Stimulated activated CD4-positive, alpha-beta T cell treated with anti-CD3 and anti-CD28 coated beads, Interleukin-15, amount 100 ng/mL, for 48 hours (primary cell): ENCODE measurements around the gene DQX1.

Source experiments
- DNase-seq, 2 donors: peaks; one replicate each; pipeline ENCODE4 v3.0.0-alpha.2; 2020; ENCODE audit warnings: low read depth in 2 of 2

DQX1 gene

DNA sequence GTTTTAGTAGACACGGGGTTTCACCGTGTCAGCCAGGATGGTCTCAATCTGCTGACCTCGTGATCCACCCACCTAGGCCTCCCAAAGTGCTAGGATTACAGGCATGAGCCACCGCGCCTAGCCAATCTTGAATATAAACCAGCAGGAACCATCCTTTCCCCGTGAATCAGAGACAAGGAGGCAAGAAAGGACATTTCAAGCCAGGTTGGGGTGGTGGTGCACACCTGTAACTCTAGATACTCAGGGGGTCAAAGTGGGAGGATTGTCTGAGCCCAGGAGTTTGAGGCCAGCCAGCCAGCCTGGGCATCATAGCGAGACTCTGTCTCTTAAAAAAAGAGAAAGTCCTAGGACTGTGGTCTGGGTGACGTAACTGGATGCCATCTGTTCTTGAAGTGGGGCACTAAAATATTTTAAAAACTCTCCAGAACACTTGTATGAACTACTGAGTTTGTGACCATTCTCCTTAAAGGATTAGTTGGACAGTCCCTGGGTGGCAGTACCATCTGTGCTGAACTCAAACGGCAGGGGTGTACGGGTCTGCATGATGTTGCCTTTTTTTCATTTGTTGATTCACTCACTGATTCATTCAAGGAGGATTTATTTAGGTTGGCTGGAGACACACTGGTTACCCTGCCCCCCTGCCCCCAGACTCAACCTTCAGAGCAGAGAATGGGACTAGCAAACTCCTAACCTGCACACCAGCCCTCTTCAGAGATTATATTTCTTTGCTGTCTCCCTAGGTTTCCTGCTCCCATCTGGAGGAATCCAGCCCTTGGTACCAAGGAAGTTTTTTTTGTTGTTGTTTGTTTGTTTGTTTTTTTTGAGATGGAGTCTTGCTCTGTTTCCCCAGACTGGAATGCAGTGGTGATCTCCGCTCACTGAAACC, 14.7 kb downstream of the DQX1 start:
- DNase-seq, result no peak

GRCh38 chr2:74510272-74510671, 15.8 kb downstream of the DQX1 start:
- DNase-seq, result no peak

DNA sequence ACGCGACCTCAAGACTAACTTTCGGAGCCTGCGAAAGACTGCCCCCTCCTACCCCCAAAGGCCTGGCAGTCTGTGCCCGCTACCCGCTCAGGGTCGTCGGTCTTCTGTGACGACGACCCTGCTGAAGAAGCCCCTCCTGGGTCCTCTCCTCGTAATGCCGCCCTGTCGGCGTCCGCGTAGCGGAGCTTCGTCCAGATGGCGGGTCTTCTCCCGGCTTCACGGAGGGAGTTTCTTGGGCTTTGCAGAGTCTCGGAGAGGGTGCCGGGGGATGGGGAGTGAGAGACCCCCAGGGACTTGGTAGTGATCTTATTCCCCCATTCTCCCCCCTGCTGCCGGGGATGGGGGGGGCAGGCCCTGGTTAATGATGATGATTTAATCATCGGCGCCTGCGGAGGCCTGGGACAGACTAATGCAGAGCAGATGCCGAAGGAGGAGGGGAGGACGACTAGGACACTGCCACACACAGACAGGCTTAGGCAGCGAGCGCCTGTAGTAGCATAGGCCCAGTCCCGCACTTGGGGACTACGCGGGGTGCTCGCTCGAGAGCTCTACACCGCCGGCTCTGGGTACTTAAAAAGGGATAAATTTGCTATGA, 18.0 kb downstream of the DQX1 start:
- DNase-seq, result no peak

DNA sequence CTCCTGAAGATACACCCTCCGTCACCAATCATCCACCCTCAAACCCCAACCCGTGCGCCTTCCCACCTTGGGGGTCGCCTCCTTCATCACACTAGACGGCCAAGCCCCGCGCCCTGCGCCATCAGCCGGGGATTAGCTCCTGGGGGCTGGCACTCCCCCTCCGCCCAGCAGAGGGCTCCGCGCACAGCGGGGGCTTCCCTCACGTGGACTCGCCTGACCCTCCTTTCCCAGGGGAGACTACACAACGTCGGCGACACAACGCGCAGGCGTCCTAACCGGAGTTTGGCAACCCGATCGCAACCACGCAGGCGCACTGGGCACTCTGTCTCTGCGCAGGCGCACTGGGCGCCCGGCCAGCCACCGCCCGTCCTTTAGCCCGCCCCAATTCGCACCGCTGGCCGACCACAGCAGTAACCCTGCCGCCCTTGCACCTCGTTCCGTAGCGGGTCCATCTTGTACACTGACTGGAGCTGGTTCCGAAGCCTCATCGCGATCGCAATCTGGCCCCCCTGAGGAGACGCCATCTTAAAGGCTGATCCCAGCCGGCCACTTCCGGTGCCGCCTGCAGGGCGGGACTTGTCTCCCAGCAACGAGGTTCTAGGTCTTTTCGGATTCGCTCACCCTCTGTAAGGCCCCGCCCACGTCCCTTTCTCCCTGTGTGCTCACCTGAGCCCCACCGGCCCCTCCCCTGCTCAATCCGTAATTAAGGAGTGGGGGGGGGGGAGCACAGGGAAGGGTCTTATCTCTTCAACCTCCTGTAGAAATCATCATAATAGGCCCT, 18.7 kb downstream of the DQX1 start, which contains the start of gene PCGF1:
Gene PCGF1 (minus strand): TSS at position 551 of the 781 bp plus-strand sequence. CDS start 27 bp downstream, at position 524.
- DNase-seq, result peak; percentile 96 to 99

- no peak for DNase-seq
Measured at GRCh38 chr2:74505448-74506246, 20.4 kb downstream of the DQX1 start.

DNA sequence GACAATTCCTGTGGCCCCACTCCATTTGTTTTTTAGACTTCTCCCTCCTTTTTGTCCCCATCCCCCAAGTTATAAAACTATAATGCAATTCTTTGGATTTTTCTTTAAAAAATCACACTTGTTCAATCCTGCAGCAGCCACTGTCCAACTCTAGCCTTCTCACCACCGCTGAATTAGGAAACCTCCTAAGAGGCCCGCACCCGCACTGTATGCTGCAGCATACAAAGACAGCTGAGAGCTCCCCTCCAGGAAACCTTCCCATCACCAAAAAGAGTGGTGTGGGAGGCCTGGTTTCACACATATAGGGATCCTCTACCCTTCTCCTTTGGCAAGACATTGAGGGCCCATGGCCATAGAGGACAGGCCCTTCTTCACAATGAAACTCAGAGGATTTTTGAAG, 21.4 kb downstream of the DQX1 start:
- DNase-seq, result no peak

DNA sequence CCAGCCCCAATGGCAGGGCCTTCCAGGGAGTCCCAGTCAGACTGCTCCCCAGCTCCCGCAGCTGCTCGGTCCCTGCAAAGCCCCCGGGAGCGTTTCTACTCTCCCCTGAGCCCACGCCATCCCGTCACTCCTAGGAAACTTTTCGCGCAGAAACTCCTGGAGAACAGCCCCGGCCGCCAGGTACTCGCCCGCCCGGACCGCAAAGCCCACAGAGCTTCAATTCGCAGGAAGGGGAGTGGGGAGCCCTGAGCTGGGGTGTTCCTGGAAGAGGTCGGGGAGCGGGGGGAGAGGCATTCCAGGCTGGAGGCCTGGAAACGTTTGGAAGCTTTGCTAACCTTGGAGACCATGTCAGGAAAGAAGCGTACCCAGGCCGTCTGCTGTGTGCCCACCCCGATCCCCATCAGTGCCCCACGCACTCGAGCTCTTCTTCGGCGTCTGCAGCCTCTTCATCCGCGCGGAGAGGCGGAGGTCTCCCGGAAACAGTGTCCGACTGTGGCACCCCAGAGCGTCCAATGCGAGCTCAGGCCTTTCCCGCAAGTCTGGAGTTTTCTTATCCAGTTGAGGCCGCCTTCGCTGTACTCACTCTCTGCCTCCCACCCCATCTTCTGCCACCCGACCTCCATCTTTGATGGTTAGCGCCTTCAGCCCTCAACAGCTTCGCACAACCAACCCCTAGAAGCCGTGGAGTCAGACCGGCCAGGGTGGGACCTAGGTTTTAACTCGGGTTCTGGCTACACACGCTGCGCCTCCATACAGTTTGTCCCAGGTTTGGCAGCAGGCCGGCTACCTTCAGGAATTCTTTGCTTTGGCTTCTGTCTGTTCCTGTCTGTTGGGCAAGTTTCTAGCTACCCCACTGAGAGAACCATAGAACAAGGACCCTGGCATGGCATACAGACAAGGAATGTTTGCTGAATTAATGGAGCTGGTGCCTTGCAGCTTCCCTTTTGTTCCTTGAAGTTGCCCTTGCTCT, 22.2 kb downstream of the DQX1 start:
- no peak for DNase-seq

DNA sequence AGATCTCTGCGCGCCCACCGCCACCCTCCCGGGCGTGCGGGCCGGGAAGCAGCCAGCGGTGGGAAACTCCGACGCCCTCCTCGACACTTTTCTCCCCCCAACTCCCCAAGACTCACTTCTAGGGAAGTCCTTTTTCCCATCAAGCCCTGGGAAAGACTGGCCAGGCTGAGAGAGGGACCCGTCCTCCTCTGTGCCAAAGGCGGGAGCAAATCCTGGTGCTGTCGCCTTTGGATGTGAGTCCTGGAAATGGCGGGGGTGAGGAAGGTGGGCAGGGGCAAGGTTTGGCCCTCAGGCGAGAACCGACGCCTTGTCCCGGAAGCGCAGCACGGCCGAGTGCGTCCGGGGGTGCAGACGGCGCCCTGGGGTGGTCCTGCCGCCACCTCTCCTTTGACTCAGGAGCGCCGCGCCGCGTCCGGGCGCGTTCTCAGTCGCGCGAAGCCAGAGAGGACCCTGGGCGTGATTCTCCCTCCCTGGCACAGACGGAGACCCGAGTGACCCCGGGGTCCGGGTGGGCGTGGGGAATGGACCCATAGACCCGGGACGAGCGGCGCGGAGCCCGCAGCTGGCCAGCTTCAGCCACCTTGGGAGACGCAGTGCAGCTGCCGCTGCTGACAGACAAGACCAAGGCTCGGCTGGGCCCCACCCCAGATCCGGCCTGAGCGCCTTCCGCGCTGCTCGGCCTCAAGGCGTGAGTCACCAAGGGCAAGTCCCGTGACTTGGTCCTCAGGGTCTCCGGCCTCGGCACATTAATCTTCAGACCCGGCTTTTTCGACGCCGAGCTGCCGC, 23.1 kb downstream of the DQX1 start:
- no peak for DNase-seq

- DNase-seq, result no peak
Measured at GRCh38 chr2:74502147-74502719, 23.8 kb downstream of the DQX1 start.

GRCh38 chr2:74501335-74502071, 24.5 kb downstream of the DQX1 start:
- no peak for DNase-seq

- DNase-seq, result no peak
Measured at GRCh38 chr2:74500578-74500946, 25.5 kb downstream of the DQX1 start.

- DNase-seq, result no peak
Measured at GRCh38 chr2:74499940-74500577, 26.0 kb downstream of the DQX1 start.

GRCh38 chr2:74499267-74499939, 26.6 kb downstream of the DQX1 start, which contains the start of gene LBX2:
Gene LBX2, minus strand, starts transcription at chr2:74499603. Its CDS starts 66 bp downstream, at chr2:74499537.
- DNase-seq, result no peak

- DNase-seq, result no peak
Measured at GRCh38 chr2:74498500-74499266, 27.3 kb downstream of the DQX1 start.

DNA sequence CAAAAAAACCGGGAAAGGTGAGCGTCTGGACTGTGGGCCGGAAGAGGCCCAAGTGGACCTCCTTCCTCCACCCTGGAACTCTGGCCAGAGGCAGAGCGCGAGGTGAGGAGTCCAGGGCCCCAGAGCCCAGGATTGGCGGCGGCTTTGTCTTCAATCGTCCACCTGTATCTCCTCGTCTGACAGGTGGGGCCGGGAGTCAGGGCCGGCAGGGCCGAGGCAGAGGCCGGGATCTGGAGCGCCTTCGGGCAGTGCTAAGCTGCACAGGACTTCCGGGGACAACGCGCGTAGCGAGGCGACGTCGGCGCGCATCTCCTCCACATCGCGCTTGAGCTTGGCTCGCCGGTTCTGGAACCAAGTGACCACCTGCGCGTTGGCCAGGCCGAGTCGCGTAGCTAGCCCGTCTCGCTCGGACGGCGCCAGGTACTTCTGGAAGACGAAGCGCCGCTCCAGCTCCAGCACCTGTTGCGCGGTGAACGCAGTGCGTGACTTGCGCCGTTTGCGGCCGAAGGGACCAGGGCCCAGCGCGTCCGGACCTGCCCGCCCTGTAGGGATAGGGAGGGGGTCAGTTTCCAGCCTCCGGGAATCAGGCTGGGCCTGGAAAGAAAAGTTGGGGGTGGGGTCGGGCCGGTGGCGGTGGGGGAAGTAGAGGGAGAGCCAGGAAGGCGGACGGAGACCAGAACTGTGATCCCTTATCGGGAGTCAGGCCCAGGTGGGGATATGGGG, 28.1 kb downstream of the DQX1 start:
- no peak for DNase-seq
